Left ventricle myocardium superior (tissue), 1 donor: ENCODE measurements around the gene EPS8. TPM values are rescaled to one million over a fixed set of nuclear protein-coding genes. Genes with fewer than 3 reads are reported as not detected.

Experiments used
- ATAC-seq: fragments of 200-7000 bp; cut with Tn5 transposase; one replicate; pipeline ENCODE4 v1.9.1; 2020; ENCODE audit warnings: mild to moderate bottlenecking, moderate library complexity
- DNase-seq: peaks from one replicate; pipeline ENCODE4 v3.0.0-alpha.2; 2020
- intact Hi-C: fragments of 100-400 bp; cut with micrococcal nuclease; formaldehyde crosslinking; loops from one replicate; pipeline ENCODE4 v1.11.0; 2022
- total RNA-seq: library from RNA; stranded (reverse); fragmentation: NEBNext Ultra II Directional; extraction: Animal tissue kit (Norgen Biotek cat#: 25700); gene quantifications from one replicate; pipeline ENCODE4 v1.2.1, GENCODE V29; 2021
- donor health status: DM: no; HTN: yes; CAD: no; lungs with severe emphysema.

EPS8 gene
- total RNA-seq, 1 donor from 2014 or later = 20.7 TPM

DNA sequence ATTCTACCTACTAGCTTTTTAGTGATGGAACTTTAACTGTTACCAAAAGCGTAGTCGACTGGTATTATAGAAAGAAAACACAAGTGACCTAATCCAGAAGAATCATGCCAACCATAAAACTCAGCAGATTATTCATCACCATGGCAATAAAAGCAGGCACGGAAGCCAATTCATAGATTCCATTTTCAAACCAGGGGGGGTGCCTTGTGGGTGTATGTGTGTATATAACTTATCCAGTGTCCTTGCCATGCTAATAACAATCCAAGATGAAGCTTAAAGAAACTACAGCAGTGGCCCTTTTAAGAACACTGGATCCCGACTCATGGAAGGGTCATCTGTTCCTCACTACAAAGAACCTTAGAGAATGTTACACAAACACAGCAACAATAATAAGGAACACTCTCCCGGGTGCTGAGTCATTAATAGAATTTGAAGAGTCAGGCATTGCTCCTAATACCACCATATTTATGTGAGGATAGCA lies 61.0 kb downstream of the EPS8 start:
- no peak for ATAC-seq
- intact Hi-C loops = no loop called here
- DNase-seq = no peak

DNA sequence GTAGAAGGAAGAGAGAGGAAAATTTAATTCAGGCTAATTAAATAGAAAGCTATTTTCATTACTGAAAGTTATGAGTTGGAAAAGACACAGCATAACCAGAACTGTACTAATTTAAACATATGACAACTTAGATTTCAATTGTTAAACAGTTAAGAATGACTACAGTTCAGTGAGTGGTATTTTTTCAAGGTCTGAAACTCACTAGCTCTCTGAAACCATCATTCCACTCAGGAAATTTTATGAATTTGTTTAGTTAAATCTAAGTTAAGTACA lies 62.4 kb downstream of the EPS8 start:
- ATAC-seq (no peak), DNase-seq (no peak)
- intact Hi-C loops = no loop called here

DNA sequence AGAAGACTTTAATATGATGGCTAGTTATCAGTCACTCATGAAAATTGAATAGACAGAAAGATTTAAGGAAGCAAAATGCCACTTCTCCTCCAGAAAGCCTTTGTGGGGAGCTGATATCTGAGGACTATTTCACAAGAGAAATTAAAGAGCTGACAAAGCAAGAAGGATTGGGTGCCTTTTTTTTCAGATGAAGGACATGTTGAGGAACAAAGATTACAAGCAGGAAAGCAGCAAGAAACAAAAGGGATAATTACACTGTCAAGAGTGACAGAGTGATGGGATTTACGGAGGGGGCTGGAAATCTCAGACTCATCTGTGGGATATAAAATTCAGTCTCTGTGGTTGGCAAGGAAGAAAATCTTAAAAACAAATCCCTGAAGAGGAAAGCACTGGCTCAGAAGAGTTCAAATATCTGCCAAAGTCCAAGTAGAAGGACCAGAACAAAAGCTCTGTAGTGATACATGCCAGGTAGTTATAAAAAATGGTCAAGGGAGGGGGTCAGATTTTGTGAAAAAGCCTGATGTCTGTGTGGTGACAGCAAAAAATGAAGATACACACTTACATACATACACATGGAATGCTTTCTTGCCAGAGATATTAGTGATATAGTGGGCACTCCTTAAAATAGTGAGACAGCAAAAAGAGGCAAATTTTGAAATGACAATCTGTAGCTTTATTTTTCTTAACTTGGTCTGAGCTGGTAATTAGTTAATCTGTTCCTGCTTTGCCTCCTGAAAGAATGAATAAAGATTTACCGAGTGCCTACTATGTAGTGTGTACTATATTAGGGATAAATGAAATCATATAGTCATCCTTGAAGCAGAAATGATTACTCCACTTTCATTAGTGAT lies 62.9 kb downstream of the EPS8 start:
- no peak for DNase-seq
- peak; percentile 50 for ATAC-seq
- intact Hi-C loops = no loop called here

DNA sequence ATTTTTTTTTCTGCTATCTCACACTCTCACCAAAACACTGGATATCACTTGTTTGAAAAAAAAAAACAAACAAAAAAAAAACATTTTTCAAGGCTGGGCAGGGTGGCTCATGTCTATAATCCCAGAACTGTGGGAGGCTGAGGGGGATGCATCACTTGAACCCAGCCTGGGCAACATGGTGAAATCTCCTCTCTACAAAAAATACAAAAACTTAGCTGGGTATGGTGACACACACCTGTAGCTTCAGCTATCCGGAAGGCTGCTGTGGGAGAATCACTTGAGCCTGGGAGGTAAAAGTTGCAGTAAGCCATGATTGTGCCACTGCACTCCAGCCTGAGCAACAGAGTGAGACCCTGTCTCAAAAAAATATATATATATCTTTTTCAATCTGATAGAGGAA lies 66.2 kb downstream of the EPS8 start:
- no peak for ATAC-seq

DNA sequence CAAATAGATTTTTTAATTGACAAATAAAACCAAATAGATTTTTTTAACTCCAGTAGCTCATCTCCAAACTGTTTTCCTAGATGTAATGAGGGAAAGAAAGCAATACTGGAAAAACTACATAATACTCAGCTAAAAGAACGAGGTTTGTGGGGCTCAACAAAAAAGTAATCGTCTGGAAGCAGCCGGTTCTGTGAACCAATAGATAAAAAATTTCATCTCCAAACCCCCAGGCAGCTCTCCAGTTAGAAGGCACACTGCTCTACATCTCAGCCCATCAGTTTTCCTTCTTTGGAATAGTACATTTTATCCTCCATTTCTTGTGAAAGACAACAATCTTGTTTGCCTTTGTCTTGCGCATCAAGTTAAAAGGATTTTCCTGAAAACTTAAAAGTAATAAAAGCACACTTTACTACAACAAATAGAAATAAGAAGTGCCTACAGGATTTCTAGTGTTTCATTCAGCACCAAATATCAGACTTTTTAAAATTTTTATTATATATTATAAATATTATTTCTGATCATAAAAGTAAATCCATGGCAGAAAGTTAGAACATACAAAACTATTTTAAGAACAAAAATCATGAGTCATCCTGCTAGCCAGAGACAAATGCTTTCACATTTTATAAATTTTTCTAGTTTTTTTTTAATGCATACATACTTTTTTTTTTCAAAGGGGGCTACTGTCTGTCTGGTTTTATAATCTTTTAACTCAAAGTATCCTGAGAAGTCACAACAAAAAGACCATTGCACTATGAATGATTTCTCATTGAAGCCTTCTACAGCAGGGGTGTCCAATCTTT lies 67.7 kb downstream of the EPS8 start:
- intact Hi-C loops = no loop called here
- no peak for DNase-seq
- ATAC-seq = no peak

More for the DNA sequence above, 66.2 kb downstream of the EPS8 start:
- intact Hi-C loops = no loop called here
- DNase-seq = no peak

DNA sequence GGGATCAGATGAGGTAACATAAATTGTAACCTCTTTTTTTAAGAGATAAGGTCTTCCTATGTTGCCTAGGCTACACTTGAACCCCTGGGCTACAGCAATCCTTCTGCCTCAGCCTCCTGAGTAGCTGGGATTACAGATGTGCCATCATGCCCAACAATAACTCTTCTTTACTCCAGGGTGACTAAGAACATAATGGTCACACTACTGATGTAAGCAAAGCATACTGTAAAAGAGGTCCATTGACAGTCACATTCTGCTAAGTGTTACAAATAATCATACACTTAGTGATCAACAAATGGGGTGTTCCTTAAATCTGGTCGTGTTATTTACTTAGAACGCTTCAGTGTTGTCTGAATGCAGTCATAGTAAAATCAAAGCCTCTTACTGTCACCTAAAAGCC lies 68.9 kb downstream of the EPS8 start:
- DNase-seq (no peak), ATAC-seq (no peak)
- intact Hi-C loops = no loop called here

DNA sequence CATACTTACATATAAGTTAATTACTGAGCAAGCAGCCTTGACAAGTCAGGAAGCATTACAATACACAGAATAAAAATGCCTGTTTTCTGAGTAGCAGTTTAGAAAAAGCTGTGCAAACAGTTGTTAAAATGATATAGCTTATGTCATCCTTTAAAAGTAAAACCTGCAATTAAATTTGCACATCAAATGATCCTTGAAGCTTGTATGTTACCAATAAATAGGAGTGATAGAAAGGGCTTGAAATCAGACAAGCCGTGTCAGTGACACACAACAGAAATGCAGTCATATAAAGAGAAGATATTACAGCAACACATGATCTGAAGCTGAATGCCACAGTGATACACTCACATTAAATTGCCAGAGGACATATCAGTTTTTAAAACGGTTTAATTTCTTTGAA lies 70.0 kb downstream of the EPS8 start:
- intact Hi-C loops = no loop called here
- DNase-seq (no peak), ATAC-seq (no peak)

DNA sequence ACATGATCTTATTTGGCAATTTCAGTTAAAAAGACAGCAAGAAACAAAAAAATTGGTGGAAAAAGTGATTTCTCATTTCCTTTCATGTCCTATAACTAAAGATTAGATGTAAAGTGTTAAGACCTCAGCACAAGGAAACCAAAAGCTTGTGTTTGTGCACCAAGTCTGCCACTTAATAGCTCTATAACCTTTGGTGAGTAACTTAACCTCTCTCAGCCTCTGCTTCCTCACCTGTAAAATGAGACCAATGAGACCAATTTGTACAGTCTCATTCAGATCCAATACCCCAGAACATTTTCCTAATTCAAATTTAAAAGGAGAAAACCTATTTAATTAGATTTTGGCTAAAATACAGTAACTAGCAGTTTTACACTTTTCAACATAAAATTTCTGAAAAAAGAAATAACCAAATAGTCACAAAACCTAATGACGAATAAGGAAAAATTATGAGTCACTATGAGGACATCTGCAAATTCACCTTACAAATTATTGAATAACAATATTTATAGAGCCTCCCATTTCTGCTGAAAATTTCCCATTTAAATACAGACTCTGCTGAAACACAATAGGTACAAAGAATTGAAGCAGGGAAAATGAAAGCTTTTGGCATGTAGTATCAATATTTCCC lies 71.1 kb downstream of the EPS8 start:
- DNase-seq = no peak
- intact Hi-C loops = no loop called here
- no peak for ATAC-seq

DNA sequence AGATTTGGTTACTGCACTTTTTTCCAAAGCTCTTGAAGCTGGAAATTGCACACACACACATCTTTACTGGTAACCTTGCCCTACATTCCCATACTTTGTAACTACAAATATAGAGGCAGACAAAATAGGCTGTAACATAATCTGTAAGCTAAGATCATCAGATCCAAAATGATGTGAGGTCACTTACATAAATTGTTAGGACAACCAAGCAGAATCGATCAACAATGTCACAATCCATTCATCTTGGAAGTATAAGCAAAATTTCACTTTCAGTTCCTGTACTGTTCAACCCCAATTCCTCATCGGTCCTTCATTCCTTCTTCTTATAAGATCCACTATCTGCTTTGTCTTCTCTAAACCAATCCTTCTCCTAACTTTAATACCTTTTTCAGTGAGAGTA lies 72.6 kb downstream of the EPS8 start:
- ATAC-seq = no peak
- intact Hi-C loops = no loop called here
- no peak for DNase-seq

DNA sequence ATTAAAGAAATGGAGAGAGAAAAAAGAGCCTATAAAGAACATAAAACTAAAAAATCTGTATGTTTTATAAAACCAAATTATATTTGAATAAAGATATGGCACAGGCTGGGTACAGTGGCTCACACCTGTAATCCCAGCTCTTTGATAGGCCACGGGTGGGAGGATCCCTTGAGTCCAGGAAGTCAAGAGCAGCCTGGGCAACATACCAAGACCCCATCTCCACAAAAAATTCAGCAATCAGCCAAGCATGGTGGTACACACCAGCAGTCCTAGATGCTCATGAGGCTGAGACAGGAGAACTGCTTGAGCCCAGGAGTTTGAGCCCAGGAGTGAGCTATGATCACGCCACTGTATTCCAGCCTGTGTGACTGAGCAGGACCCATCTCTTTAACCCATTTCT lies 74.9 kb downstream of the EPS8 start:
- ATAC-seq (no peak), DNase-seq (no peak)
- intact Hi-C loops = no loop called here

DNA sequence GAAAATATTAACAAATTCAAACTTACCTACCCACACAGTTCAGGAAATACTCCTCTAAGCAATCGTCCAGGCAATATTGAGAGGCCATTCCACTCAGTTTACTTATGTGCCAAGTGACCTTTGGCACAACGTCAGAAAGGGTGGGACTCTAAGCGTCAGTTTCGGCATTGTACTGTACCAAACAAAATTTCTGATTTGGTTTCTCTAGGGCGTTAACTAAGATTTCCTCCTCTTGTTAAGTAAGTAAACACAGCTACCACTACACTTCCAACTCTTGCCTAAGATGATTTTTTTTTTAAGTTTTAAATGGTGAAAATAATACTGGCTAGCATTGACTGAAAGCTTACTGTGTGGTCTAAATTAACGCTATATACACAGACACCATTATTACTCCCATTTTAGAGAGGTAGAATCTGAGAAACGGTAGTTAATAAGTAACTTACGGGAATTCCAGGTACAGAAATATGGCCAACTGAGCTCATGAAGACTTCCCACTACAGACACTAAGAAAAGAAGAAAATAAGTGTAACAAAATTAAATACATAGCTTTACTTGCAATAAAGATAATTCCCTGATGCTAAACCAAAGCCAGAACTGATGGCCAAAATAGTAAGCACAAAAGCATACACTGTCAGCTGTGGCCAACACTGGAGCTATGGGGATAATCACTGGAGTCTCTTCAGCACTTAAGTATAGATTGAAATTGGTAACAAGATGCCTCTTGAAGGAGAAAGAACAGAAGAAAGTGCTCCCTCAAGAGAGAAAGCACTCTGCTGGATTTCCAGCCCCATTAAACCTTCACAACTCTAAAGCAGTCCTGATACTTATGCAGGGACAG lies 76.1 kb downstream of the EPS8 start:
- ATAC-seq (peak; percentile 85), DNase-seq (no peak)
- intact Hi-C loops = no loop called here

DNA sequence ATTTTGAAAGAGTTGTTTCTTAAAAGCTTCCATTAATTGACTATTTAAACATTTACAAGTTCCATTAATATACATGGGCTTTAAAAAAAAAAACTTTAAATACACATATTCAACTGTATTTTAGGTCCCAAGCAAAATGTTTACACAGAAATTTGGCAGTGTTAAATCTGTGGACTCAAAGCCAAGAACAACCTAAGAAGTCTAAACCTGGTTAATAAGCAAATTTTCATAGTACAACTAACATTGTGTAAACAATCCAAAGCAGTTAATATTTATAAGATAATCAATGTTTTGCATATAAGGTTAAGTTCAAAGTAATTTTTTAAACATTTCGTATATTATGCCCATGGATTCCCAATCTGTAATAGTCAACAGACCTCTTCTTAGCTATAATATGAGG lies 77.0 kb downstream of the EPS8 start:
- intact Hi-C loops = no loop called here
- DNase-seq (no peak), ATAC-seq (no peak)

DNA sequence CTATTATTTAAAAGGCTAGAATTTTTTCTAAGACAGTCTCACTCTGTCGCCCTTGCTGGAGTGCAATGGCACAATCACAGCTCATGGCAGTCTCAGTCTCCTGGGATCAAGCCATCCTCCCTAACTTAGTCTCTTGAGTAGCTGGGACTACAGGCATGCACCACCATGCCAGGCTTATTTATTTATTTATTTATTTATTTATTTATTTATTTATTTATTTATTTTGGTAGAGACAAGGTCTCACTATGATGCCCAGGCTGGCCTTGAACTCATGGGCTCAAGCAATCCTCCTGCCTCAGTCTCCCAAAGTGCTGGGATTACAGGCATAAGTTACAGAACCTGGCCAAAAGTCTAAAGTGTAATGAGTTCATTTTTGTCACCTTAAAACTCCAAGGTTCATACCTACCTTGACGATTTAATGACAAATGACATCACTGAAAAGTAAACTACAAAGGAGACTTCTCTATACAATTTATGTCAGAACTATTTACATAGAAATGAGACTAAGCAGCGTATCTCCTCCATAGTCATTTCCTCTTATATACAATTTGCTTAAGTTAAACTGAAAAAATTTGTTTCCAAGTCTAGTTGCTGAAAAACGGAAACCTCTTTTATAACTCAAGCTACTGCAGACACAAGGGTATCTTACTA lies 78.2 kb downstream of the EPS8 start:
- ATAC-seq = no peak
- DNase-seq = no peak
- intact Hi-C loops = no loop called here

DNA sequence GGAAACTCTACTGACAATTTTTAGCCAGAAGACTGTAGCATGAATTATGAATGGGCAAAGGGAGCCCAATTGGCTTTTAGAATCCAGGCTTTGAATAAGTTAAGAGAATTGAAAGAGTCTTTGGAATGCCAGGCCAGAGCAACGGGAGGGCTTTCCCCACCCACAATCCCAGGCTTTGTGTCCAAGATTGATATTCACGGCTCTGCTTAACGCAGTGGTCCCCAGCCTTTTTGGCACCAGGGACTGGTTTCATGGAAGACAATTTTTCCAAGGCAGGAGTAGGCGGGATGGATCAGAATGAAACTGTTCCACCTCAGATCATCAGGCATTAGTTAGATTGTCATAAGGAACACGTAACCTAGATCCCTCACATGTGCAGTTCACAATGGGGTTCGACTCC lies 79.6 kb downstream of the EPS8 start:
- intact Hi-C loops = no loop called here
- DNase-seq = no peak
- no peak for ATAC-seq

DNA sequence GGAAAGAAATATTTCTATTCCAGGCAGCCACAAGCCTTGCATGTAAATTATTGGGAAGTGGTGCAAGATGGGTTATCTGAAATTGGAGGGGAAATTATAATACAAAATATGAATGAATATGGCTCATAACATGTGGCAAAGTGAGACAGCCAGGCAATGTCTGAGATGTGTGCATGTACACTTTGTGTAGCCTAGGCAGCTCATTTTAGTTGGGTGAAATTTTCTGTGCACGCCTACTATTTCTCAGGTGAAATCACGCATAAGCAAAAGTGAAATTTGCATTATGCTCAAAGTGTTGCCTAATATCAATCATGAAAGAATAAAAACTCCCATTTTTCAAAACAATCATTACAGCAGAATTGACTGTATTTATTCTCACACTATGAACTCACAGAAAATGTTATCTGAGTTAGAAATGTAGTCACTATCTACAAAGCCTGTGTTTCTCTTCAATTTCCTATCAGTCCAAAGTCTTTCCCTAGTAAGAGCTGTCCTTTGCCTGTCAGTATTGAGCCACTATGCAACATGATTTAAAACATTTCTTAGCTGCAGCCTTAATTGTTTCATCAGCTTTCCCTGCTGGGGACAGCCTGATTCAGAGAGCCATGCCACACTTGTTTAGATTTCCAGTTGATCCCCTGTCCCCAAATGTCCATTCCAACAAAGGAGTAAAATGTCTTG lies 80.7 kb downstream of the EPS8 start:
- DNase-seq = no peak
- ATAC-seq = no peak
- intact Hi-C loops = no loop called here

DNA sequence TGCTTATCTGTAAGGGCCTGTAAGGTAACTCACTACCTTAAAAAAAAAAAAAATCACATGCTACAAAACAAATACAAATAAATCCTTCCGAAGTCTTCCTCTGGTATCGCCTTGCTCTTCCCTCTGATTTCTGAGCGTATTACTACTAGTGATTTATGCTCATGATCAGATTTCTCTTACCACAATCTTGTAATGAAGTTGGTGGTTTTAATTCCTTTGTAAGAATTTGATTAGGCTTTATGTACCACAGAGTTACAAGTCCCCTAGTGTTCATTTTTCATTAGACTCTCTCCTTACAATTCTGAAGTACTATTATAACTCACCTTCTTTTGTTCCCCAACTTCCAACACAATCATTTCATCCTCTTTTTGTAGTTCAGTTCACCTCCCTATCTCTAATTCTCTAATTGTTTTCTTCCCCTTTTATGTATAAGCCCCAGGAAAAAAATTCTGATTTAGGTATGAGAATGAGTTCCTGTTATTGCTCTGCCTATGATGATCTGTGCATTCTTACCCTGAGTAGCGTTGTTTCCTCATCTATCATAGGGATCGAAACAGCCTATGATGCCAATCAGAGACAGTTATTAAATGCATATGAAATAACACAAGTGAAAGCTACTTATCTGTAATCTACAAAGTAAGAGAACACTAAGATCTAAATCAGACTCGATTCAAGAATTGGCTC lies 81.5 kb downstream of the EPS8 start:
- intact Hi-C loops = no loop called here
- ATAC-seq = no peak
- DNase-seq = no peak

DNA sequence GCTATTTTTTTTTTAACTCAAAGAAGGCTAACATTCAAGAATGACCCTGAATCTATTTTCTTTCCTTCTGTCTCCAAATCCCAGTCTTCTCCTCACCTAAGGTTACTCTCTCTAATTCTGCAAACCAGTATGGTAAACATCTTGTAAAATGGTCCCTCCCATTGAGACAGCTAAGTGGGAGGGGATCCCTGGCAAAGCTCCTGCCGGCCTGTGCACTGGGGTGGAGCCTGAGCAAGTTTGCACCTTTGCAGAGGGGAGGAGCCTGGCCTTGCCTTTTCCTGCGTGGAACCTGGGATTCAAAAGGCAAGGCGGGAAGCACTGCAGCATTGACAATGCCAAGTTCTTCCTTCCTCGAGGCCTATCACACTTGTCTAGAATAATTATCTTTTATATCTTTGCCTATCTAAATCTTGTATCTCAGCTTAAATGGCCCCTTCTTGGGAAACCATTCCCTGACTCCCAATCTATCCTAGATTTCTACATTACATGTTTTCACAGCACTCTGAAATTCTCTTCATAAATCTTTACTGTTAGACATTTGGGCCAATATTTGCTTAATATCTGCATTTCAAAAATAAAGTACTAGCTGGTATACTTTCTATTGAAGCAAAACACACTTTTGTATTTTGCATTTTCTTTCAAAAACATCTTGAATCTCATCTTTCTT lies 83.0 kb downstream of the EPS8 start:
- no peak for ATAC-seq
- no peak for DNase-seq
- intact Hi-C loops = no loop called here
